GOT3 (cell line): Measurements from ENCODE around the gene HDGFL3.

ENCODE experiments used
- DNase-seq: peaks from one replicate; lab custom pipeline; 2025; ENCODE audit warnings: mixed read lengths; lab: John Stamatoyannopoulos, UW

HDGFL3 gene

DNA sequence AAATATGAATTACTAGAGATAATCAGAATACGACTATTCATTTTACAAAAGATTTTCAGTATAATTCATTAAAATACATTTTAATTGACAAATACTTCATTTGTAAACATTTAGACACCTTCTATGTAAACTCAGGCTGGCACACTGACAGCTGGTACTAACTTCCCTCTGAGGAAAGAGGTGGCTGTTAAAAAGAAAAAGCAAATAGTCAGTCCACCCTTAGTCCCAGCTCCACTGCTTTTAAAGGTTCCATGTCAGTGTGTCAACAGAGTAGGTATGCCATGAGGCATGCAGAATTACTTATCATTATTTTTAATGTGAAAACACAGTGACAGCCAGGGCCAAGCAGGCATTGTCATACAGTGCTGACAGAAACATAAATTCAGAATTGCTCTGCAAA is 84.1 kb downstream of the HDGFL3 start:
- no peak for DNase-seq

DNA sequence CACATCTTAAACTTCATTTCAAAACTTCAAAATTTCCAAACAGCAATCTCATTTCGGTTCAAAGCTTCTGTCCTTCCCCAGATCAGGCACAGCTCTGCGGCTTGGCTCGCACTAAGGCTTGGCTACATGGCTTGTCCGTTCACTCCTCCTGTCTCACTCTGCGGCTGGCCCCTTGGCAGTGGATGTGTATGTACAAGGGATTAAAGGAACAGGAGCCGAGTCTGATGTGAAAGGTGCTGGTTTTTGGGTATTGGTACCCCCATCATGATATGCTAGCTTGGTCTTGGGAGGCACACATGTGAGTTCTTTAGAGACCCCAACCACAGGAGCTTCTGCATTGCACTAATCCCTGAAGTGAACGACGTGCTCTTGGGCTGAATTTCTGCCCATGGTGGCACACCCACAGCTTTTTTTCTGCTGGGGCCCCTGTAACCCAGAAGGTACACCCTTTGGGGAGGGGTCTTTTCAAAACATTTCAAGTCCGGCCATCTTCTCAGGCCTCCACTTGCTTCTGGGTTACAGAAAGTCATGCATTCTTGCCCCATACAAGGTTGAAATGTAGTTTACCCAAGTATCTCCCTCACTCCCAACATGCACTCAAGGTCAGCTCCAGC is 87.5 kb downstream of the HDGFL3 start:
- no peak for DNase-seq

DNA sequence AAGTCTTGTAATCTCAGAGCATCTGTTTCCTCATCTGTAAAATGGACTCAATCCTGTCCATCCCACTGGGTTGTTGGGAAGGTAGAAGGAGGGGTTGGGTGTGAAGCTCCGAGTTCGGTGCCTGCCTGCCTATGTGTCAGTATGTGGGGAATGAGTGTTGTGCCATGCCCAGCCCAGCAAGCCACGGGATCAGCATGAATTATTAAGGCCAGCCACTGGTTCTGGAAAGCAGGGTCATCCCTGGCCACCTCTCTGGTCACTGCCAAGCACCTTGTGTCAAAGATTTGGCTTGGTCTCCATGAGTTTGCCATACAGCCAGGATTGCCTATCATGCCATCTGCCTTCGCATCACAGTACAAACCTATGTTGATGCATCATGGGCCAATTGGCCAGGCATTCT is 88.7 kb downstream of the HDGFL3 start:
- DNase-seq, result no peak

- DNase-seq, result no peak
These were observed 89.3 kb downstream of the HDGFL3 start for GRCh38 chr15:83118291-83118827.

GRCh38 chr15:83115831-83116565 is 91.6 kb downstream of the HDGFL3 start:
- DNase-seq, result no peak

DNA sequence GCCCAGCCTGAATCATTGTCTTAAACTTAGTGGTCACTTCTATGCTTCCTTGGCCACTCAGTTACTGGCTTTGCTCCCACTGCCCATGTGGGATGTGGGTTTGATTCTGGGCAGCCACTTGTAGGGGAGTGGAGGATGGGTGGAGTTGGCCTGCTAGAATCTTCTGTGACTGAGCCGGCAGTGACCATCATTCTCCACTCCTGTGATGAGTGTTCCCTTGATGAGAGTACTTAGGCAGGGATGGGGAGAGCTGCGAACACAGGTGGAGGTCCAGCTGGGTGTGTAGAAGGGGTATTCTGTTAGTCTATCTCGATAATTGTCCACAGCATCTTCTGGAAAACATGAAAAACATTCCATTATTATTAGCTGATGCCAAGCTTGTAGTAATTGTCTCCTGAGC is 92.2 kb downstream of the HDGFL3 start:
- DNase-seq, result no peak

- no peak for DNase-seq
These were observed 92.8 kb downstream of the HDGFL3 start for GRCh38 chr15:83114856-83115255.

DNA sequence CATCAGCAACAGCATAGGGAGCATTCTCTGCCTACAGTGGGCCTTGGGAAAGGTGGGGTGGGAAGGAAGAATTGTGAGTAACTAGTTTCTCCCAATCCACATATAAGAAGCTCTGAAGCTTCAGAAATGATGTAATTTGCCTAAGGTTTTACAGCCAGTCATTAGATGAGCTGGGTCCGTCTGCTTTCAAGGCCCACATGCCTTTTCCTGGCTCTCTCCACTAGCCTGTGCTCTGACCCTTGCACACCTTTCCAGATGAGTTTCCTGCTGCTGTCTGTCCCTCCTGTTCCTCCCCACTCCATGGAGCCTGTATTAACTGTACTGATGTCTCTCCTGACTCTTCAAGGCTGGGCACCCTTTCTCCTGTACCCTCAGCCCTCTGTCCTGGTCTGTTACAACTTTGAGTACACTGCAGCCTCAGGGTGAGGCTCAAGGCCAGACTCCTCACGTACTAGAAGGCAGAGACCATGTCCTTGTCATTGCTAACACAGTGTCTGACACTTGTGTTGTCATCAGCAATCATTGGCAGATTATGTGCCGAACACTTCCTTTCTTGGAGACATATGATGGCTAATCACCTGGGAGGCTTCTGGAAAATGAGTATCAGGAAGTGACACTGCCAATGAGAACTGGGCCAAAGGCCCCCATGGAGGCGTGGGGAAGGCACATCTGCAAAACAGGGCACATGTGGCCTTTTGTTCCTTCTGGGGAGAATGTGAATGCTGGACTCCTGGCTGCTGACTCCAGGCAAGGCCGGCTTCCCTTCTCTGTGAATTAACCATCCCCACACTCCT is 93.5 kb downstream of the HDGFL3 start:
- no peak for DNase-seq

- no peak for DNase-seq
These were observed 94.7 kb downstream of the HDGFL3 start for GRCh38 chr15:83112956-83113299.

GRCh38 chr15:83112233-83112955 is 95.2 kb downstream of the HDGFL3 start:
- DNase-seq, result no peak

- DNase-seq, result no peak
These were observed 96.5 kb downstream of the HDGFL3 start for GRCh38 chr15:83111149-83111548.

- DNase-seq, result no peak
These were observed 97.2 kb downstream of the HDGFL3 start for GRCh38 chr15:83110381-83110780.

GRCh38 chr15:83109532-83109931 is 98.1 kb downstream of the HDGFL3 start:
- no peak for DNase-seq

DNA sequence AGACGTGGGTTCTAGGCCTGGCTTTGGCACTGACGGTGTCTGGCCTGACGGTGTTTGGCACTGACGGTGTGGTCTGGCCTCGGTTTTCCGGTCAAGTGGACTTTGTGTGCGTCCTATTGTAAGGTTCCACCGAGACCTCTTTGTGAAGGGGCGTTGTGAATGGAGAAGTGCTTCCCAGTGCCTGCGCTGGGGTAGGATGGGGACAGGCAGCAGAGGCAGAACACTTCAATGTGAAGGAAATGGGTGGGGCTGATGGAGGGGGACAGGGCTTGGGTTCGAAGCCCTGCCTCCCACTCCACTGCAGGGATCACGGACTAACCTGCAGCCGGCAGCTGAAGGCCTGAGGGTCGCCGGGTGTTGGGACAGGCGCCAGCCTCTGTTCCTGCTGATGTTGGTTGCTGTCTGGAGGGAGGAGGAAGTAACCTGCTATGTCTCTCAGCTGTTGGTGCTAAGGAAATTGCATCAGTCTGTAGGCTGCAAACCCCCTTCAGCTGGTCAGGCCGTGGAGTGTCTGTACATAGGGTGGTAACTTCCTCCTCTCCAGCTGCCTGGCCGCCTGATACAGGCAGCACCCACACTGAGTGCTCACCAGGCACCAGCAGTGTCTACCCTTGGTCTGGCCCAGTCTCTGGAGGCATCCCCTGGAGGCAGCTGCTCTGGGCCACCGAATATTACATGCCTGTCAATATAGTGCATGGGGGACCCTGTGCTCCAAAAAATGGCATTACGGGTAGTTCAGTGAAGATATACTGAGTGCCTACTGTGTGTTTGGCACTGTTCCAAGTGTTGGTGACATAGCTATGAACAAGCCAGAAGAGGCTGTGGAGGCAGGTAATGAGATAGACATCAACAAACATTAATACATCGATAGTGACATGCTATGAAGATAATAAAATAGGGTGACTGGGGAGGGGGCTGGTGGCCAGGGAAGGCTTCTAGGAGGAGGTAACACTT is 99.1 kb downstream of the HDGFL3 start:
- DNase-seq, result no peak

DNA sequence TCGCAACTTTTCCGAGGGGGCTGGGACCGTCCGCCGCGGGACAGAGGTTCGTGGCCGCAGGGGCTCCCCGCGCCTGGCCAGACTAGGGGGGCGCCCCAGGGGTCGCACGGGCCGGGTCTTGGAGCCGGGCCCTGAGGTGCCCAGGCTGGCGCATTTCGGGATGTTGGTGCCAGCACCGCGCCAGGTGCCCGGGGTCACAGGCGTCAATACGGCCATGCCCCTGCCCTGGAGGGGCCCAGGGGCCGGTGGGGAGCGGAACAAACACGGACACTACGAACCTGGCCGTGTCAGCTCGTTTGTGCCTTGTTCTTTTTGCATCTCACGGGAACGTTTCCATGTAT is 99.8 kb downstream of the HDGFL3 start:
- DNase-seq, result no peak

DNA sequence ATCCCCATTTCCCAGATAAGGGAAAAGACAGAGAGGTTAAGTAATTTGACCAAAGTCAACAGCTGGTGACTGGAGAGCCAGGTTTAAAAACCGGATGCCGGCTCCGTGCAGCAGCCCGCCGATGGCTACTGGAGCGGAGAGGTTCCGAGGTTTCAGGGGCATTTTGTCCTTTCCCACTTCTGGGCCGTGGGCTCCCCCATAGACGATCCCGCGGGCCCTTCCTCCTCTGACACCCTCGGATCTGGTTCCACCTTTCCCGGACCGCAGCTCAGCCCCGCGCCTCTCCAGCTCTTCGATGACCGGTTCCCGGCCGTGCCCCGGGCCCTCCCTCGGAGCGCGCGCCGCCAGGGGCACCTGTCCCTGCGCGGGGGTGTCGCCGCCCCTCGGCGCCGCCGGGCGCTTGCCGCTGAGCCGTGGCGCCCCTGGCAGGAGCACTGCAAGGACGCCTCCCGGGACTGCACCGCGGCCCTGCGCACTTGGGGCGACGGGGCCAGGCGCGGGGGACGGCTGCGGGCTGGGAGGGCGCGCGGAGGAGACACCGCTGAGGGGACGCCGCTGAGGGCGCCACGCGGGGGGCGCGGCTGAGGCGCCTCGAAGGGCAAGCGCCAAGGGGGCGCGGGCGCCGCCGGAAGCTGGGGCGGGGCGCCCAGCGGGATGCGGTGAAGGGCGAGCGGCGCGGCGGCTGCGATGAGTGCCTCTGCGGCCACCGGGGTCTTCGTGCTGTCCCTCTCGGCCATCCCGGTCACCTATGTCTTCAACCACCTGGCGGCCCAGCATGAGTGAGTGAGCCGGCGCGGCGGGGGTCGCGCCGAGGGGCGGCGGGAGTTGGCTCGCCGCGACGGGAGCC is 100.4 kb downstream of the HDGFL3 start, which contains the start of gene TM6SF1:
TM6SF1 (plus strand) TSS at position 652 of the 847 bp plus-strand sequence; CDS start at position 688, 36 bp downstream.
- no peak for DNase-seq

GRCh38 chr15:83105440-83105839 is 102.2 kb downstream of the HDGFL3 start:
- no peak for DNase-seq

DNA sequence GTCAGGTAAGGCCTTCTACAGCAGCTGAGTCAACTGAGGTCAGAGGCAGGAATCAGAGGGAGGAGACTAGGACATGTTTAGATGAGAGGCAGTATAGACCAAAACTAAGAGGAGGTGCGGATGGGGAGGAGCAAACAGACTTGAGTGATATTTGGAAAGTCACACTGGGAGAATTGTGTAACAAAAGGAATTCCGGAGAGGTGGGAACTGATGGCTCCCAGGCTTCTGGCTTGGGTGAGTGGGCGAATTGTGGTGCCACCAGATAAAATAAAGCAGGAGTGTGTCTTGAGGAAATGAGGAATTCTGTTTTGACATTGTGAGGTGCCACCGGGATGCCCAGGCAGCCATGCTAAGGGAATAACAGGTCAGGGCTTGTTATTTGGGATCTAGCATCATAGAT is 103.5 kb downstream of the HDGFL3 start:
- no peak for DNase-seq

DNA sequence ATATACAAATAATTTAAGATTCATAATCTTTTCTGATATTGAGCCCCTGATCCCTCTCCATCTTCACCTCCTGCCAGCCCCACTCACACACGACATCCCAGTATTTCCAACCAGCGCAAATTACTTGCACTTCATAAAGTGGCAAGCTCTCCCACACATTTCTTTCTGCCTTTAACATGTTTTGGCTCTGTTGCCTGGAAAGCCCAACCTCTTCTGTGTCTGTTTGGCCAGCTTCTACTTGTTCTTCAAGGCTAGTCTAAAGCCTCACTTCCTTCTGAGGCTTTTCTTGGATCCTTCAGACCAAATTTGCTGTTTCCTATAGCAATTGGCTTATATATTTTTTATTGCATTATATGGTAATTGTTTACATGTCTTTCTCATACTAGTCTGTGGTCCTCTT is 105.3 kb downstream of the HDGFL3 start:
- no peak for DNase-seq

DNA sequence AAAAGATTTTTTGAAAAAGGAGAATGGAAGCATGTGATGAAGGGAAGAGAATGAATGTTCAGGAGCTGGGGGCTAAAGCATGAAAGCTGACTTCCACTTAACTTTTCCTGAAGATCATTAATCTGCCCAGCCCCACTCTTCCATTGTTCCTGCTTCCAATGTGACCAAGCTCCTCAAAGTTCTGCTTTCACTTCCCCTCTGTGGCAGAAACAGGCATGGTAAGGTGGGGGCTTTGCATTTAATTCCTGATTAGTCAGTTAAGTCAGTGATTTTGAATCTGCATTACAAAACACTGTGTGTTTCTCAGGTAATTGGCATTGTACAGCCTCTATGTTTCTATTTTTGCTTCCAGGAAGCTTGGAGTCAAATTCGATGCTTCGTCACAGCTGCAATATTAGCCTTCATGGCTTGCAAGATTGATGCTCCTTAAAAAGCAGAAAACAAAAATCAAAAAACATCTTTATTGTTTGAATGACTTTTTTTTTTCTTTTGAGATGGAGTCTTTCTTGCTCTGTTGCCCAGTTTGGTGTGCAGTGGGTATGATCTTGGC is 107.5 kb downstream of the HDGFL3 start:
- DNase-seq, result no peak
